Superior temporal gyrus (tissue), 1 donor: ENCODE measurements around the gene DCXR.

Experiments
- DNase-seq: peaks from one replicate; pipeline ENCODE4 v3.0.0-alpha.2; 2016; ENCODE audit errors: extremely low spot score

Gene DCXR

GRCh38 chr17:82022981-82023446, 14.5 kb downstream of the DCXR start, which contains the start of gene LRRC45:
Gene LRRC45 (plus strand): TSS chr17:82023305. CDS start chr17:82023644, 339 bp downstream.
- peak; percentile 99 for DNase-seq

- DNase-seq = no peak
Measured at GRCh38 chr17:82022310-82022980, 15.1 kb downstream of the DCXR start, which contains the start of gene CENPX. Gene CENPX (minus strand): TSS chr17:82022878. CDS start chr17:82022861, 17 bp downstream.

- DNase-seq = no peak
Measured at GRCh38 chr17:82021900-82022309, 15.6 kb downstream of the DCXR start.

- peak; percentile 76 for DNase-seq
Measured at GRCh38 chr17:82021107-82021899, 16.2 kb downstream of the DCXR start.

GRCh38 chr17:82020572-82021106, 16.9 kb downstream of the DCXR start:
- no peak for DNase-seq

- no peak for DNase-seq
Measured at GRCh38 chr17:82019690-82020571, 17.6 kb downstream of the DCXR start.

- no peak for DNase-seq
Measured at GRCh38 chr17:82018989-82019689, 18.4 kb downstream of the DCXR start.

GRCh38 chr17:82018152-82018988, 19.1 kb downstream of the DCXR start:
- DNase-seq = no peak

GRCh38 chr17:82017612-82018151, 19.8 kb downstream of the DCXR start:
- DNase-seq = no peak

GRCh38 chr17:82016875-82017459, 20.5 kb downstream of the DCXR start:
- no peak for DNase-seq

- no peak for DNase-seq
Measured at GRCh38 chr17:82016061-82016874, 21.2 kb downstream of the DCXR start.

- no peak for DNase-seq
Measured at GRCh38 chr17:82015311-82015971, 22.1 kb downstream of the DCXR start.

- no peak for DNase-seq
Measured at GRCh38 chr17:82014971-82015310, 22.6 kb downstream of the DCXR start.

GRCh38 chr17:82014432-82014831, 23.1 kb downstream of the DCXR start:
- DNase-seq = no peak

- no peak for DNase-seq
Measured at GRCh38 chr17:82013772-82014321, 23.6 kb downstream of the DCXR start.

GRCh38 chr17:82013341-82013740, 24.2 kb downstream of the DCXR start:
- DNase-seq = no peak

- DNase-seq = no peak
Measured at GRCh38 chr17:82012640-82013295, 24.7 kb downstream of the DCXR start.
